Stimulated activated CD4-positive, alpha-beta T cell treated with anti-CD3 and anti-CD28 coated beads, Interleukin-1b, Interleukin-23, amount 100 ng/mL, for 1 hour (primary cell): ENCODE measurements around the gene ALDH9A1.
A peak's percentile ranks its signal among the peaks of the same experiment; 100 is the strongest.
"Not testable (repeated sequence)": the region's sequence is repeated elsewhere in the genome, so short reads cannot be mapped to it uniquely, and the experiment has no call there.

ENCODE experiments used
- DNase-seq, 2 donors: peaks; one replicate each; pipeline ENCODE4 v3.0.0-alpha.2; 2020; ENCODE audit warnings: low read depth in 2 of 2

Gene ALDH9A1

DNA sequence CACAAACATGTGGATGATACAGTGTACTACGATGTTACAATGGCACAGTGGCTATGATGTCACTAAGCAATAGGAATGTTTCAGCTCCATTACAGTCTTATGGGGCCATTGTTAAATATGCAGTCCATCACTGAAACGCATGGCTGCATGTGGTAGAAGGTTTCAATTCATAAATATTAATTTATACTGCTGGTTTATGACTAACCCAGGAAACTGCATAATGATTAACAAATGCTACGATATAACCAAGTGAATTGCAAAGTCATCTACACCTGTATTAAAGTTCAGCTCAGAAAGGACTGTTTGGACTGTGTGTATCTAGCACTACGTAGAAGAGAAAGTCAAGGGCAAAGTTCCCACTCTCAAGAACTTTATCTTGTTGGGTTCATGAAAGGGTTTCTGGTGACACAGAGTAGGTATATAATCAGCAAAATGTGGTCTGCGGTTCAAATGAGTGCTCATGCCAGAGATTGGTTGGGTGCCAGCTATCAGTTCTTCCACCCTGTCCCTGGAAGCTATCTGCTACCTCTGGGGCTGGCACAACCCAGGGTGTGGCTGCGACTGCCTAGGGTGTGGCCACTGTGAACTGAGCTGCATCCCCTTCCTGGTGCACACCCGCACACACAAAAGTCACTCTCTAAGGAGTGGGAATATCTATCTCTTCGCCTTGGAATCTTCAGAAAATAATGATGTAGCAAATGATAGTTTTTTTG lies 52.6 kb downstream of the ALDH9A1 start:
- DNase-seq: no peak

- no peak for DNase-seq
Measured at GRCh38 chr1:165644064-165644735, 54.2 kb downstream of the ALDH9A1 start.

GRCh38 chr1:165641231-165641987 lies 57.0 kb downstream of the ALDH9A1 start:
- DNase-seq: no peak

DNA sequence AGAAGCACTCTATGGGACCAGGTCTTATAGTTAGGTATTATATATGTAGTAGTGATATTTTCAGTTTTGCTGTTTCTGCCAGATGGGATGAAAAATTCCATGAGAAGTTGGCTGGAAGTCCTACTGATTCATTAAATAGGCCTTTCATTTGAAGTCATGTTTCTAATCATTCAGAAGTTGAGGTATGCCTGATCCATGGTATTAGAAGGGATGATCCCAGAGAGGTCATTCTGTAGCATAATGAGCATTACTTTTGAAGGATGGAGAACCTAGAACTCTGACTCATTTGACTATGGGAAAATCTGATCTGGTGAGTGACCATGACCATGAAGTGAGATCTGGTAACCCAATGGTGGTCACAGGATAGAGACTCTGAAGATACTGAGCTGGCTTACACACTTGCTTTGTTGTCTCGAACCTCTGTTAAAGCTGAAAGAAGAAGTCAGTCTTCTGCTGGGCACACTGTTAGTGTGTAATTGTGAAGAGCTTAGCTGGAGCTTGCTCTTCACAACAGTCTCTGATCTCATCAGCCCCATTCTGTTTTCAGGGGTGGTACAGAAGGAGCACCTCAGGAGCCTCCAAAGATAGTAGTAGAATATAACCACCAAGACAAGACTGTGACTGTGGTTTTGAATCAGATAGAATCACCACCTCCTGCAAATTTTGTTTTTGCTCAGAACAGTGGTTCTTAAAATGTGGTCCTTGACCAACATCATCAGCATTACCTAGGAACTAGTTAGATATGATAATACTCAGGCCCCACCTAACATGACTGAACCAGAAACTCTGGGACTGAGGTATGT lies 58.3 kb downstream of the ALDH9A1 start:
- no peak for DNase-seq

- not testable (repeated sequence) for DNase-seq
Measured at GRCh38 chr1:165638211-165638610, 60.2 kb downstream of the ALDH9A1 start.

DNA sequence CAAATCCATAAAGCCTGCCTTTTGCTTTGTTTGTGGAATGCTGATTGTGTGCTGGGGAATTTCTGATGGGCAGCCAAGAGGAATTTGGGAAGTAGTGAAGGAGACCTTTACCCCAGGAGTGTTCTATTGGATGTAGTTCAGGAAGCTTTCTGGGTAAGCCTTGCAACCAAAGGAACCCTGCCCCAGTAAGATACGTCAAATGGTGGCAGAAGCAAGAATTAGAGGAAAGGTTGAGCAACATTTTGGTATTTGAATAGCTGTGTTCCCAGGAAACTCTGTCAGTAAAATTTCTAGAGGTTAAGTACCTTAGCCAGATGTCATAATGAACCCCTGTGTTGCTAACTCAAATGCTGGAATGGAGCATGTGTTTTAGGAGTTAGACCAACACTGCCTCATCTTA lies 60.9 kb downstream of the ALDH9A1 start:
- no peak for DNase-seq

DNA sequence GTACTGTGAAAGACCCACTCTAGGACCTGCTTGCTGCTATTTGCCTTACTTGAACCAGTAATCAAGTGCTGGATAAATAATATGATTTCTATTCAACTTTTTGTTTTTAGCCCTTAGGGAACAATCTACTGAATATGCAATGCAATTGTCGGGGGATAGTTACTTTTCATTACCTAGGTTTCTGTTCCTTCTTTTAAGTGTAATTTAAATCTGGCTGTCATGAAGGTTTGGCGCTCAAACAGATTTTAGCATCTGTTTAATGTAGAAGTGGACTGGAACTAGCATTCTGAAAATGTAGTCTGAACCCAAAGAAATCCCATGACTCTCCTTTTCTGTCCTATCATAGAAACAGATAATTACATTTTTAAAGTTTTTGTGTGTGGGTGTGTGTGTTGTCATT lies 62.5 kb downstream of the ALDH9A1 start:
- no peak for DNase-seq

GRCh38 chr1:165635329-165635728 lies 63.0 kb downstream of the ALDH9A1 start:
- no peak for DNase-seq

- DNase-seq: no peak
Measured at GRCh38 chr1:165634154-165634921, 64.0 kb downstream of the ALDH9A1 start.

DNA sequence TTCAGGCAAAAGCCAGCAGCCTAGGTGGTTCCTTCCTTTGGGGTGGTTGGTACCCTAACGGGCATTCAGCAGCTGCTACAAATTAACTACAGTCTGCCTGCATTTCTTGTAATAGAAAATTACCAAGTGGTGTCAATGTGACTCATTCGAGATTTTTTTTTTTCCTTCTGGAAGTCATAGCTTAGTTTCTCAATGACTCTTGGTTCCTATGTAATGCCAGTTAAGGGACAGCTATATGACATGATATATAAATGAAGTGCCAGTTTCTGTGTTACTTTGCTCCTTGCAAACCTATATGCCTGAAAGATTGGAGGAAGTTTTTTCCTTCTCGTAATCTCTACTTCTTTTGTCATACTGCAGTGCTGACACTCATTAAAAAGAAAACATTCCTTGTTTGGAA lies 64.7 kb downstream of the ALDH9A1 start:
- DNase-seq: no peak

DNA sequence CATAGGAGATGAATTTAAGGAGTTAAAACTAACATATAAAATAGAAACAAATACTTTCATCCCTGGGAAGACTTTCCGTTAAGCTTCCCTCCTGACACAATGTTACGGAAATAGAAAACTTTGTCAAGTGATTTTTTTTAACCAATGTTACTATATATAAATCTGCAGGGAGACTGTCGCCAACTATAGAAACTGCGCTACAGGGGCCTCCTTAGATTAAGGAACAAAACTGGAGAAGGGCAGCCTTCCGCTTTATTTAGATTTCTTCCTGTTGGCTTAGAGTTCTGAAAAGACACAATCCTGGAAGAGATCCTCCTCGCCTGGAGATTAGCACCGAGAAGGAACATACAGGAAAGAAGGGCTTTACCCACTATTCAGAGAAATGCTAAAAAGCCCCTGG lies 65.9 kb downstream of the ALDH9A1 start:
- no peak for DNase-seq

- DNase-seq: no peak
Measured at GRCh38 chr1:165632152-165632469, 66.3 kb downstream of the ALDH9A1 start.

- no peak for DNase-seq
Measured at GRCh38 chr1:165631342-165632151, 66.8 kb downstream of the ALDH9A1 start.

GRCh38 chr1:165630629-165631341 lies 67.6 kb downstream of the ALDH9A1 start, which contains the start of gene MGST3:
Gene MGST3, plus strand, starts transcription at chr1:165631234. Its CDS starts 18,614 bp downstream, at chr1:165649848.
- peak; percentile 72 to 88 for DNase-seq

DNA sequence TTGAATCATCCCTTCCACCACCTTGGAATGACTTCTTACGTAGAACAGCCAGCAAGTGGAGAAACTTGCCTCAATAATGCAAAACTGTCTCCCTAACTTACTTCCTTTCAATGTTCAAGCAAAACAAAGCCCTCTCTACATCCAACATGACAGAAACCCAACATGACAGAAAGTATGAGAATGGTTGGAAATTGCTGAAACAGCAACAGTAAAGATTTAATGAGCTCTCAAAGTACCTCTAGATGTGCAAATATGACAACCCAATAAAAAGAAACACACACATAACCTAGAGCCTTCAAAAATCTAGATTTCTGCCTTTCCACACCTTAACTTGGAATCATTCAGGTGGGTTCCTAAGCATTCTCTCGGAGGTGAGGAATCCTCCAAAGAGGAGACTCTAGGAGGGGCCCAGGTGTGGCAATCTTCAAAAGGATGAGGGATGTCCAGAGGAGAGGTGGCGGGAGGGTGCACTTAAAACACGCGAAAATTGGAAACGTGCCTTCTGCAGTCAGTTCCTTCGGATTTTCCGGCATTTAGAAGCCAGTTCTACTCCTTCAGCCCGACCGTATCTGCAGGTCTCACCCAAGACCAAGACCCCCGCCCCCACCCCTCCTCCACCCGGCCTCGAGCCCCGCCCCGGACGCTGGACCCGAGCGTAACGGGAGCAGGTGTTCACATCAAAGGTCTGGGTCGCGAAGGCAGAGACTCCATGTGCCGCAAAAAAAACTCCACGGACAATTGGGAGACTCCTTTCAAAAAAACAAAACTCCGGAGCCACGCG lies 68.3 kb downstream of the ALDH9A1 start:
- no peak for DNase-seq

GRCh38 chr1:165629151-165629550 lies 69.2 kb downstream of the ALDH9A1 start:
- DNase-seq: no peak

GRCh38 chr1:165628147-165628822 lies 70.1 kb downstream of the ALDH9A1 start:
- DNase-seq: no peak

GRCh38 chr1:165624441-165624840 lies 73.9 kb downstream of the ALDH9A1 start:
- no peak for DNase-seq
